ENCODE measurements around the gene TXNDC15.

Gene TXNDC15

GRCh38 chr5:134864707-134865106, 9.5 kb upstream of the TXNDC15 start:
- WGBS (ENCODE audit: extremely low coverage, insufficient coverage, insufficient read length), result no CpG with 5 or more reads among the region's 2 CpGs
- peaks cover 9 to 11% of the 10 kb centered on the region in 2 experiments for H3K36me3 ChIP-seq (ENCODE audit: control insufficient read depth in 1 of 2, insufficient read depth in 2 of 2, low read length in 2 of 2)
- H3K27me3 ChIP-seq (ENCODE audit: insufficient read depth, low read length), result no peaks in the 10 kb centered on the region
- H2BK5ac ChIP-seq (ENCODE audit: low read depth, low read length, poor library complexity), result no peak overlapping the region
- H3K23ac ChIP-seq (ENCODE audit: low read length), result no peak overlapping the region
- no peak overlapping the region for H3K27ac ChIP-seq (ENCODE audit: low read depth, low read length)
- peaks cover 0 to 2% of the 10 kb centered on the region in 2 experiments for H3K4me1 ChIP-seq (ENCODE audit: control insufficient read depth in 1 of 2, insufficient read depth in 2 of 2, low read length in 2 of 2)
- no peak overlapping the region for H3K4ac ChIP-seq (ENCODE audit: low read depth, low read length)
- no peaks in the 10 kb centered on the region for H3K9me3 ChIP-seq (ENCODE audit: insufficient read depth, low read depth, low read length)
- no peak overlapping the region for H3K4me2 ChIP-seq (ENCODE audit: low read length)
- H3K79me1 ChIP-seq (ENCODE audit: low read length), result no peaks in the 10 kb centered on the region
- no peak for DNase-seq
- H4K8ac ChIP-seq (ENCODE audit: low read depth, low read length), result no peak overlapping the region
- H4K12ac ChIP-seq (ENCODE audit: low read depth, low read length), result no peak overlapping the region
- H3K79me2 ChIP-seq (ENCODE audit: control insufficient read depth, insufficient read depth, low read length, poor library complexity), result no peaks in the 10 kb centered on the region
- no peak overlapping the region for H2BK12ac ChIP-seq (ENCODE audit: low read length)
- H2AK5ac ChIP-seq (ENCODE audit: low read length), result no peak overlapping the region
- no peak overlapping the region for H3K9ac ChIP-seq (ENCODE audit: low read length)
- H4K91ac ChIP-seq (ENCODE audit: low read depth, low read length), result no peak overlapping the region
- no peak overlapping the region for H2BK120ac ChIP-seq (ENCODE audit: insufficient read depth, low read length, poor library complexity)
- no peak overlapping the region for H3K14ac ChIP-seq (ENCODE audit: low read length)
- H3K4me3 ChIP-seq (ENCODE audit: low read depth, low read length), result no peak overlapping the region
- no peak overlapping the region for H2AFZ ChIP-seq (ENCODE audit: insufficient read depth, low read length, poor library complexity)
- H3K18ac ChIP-seq (ENCODE audit: low read length), result no peak overlapping the region

- Histone ChIP-seq H4K12ac (ENCODE audit: low read depth, low read length) (peak overlapping the region; percentile 87), H3K27me3 (ENCODE audit: insufficient read depth, low read length) (no peaks in the 10 kb centered on the region), H3K9ac (ENCODE audit: low read length) (no peak overlapping the region), H4K91ac (ENCODE audit: low read depth, low read length) (peak overlapping the region; percentile 81), H2BK12ac (ENCODE audit: low read length) (no peak overlapping the region), H3K4ac (ENCODE audit: low read depth, low read length) (no peak overlapping the region), H2BK5ac (ENCODE audit: low read depth, low read length, poor library complexity) (no peak overlapping the region), H3K4me2 (ENCODE audit: low read length) (no peak overlapping the region), H4K8ac (ENCODE audit: low read depth, low read length) (peak overlapping the region; percentile 94), H3K27ac (ENCODE audit: low read depth, low read length) (no peak overlapping the region), H2BK120ac (ENCODE audit: insufficient read depth, low read length, poor library complexity) (peak overlapping the region; percentile 19), H2AK5ac (ENCODE audit: low read length) (no peak overlapping the region), H3K4me1 (ENCODE audit: control insufficient read depth in 1 of 2, insufficient read depth in 2 of 2, low read length in 2 of 2) (peaks cover 5 to 8% of the 10 kb centered on the region in 2 experiments), H2AFZ (ENCODE audit: insufficient read depth, low read length, poor library complexity) (no peak overlapping the region), H3K36me3 (ENCODE audit: control insufficient read depth in 1 of 2, insufficient read depth in 2 of 2, low read length in 2 of 2) (no peaks in the 10 kb centered on the region), H3K14ac (ENCODE audit: low read length) (no peak overlapping the region), H3K23ac (ENCODE audit: low read length) (no peak overlapping the region), H3K9me3 (ENCODE audit: insufficient read depth, low read depth, low read length) (no peaks in the 10 kb centered on the region), H3K18ac (ENCODE audit: low read length) (peak overlapping the region; percentile 58), H3K4me3 (ENCODE audit: low read depth, low read length) (no peak overlapping the region), H3K79me2 (ENCODE audit: control insufficient read depth, insufficient read depth, low read length, poor library complexity) (peaks cover 5% of the 10 kb centered on the region), H3K79me1 (ENCODE audit: low read length) (peaks cover 8% of the 10 kb centered on the region)
- no CpG with 5 or more reads among the region's 6 CpGs for WGBS (ENCODE audit: extremely low coverage, insufficient coverage, insufficient read length)
- peak in 1 of 2 donors; percentile 27 for DNase-seq
Measured at GRCh38 chr5:134873494-134873893, 677 bp upstream of the TXNDC15 start.

- H2BK120ac ChIP-seq (ENCODE audit: insufficient read depth, low read length, poor library complexity), result no peak overlapping the region
- peak overlapping the region; percentile 56 for H3K4me2 ChIP-seq (ENCODE audit: low read length)
- no peaks in the 10 kb centered on the region for H3K27me3 ChIP-seq (ENCODE audit: insufficient read depth, low read length)
- no peak overlapping the region for H2BK5ac ChIP-seq (ENCODE audit: low read depth, low read length, poor library complexity)
- no peaks in the 10 kb centered on the region for H3K9me3 ChIP-seq (ENCODE audit: insufficient read depth, low read depth, low read length)
- peaks cover 5% of the 10 kb centered on the region for H3K79me2 ChIP-seq (ENCODE audit: control insufficient read depth, insufficient read depth, low read length, poor library complexity)
- no peak overlapping the region for H2AK5ac ChIP-seq (ENCODE audit: low read length)
- no peak overlapping the region for H3K23ac ChIP-seq (ENCODE audit: low read length)
- peaks cover 5 to 8% of the 10 kb centered on the region in 2 experiments for H3K4me1 ChIP-seq (ENCODE audit: control insufficient read depth in 1 of 2, insufficient read depth in 2 of 2, low read length in 2 of 2)
- peak overlapping the region; percentile 82 for H3K14ac ChIP-seq (ENCODE audit: low read length)
- H3K9ac ChIP-seq (ENCODE audit: low read length), result no peak overlapping the region
- peaks cover 8% of the 10 kb centered on the region for H3K79me1 ChIP-seq (ENCODE audit: low read length)
- peak overlapping the region; percentile 5 for H2BK12ac ChIP-seq (ENCODE audit: low read length)
- H4K91ac ChIP-seq (ENCODE audit: low read depth, low read length), result peak overlapping the region; percentile 94
- no peaks in the 10 kb centered on the region for H3K36me3 ChIP-seq (ENCODE audit: control insufficient read depth in 1 of 2, insufficient read depth in 2 of 2, low read length in 2 of 2)
- H3K4ac ChIP-seq (ENCODE audit: low read depth, low read length), result no peak overlapping the region
- peak overlapping the region; percentile 83 for H3K4me3 ChIP-seq (ENCODE audit: low read depth, low read length)
- peak overlapping the region; percentile 94 for H4K8ac ChIP-seq (ENCODE audit: low read depth, low read length)
- H4K12ac ChIP-seq (ENCODE audit: low read depth, low read length), result peak overlapping the region; percentile 70
- no peak overlapping the region for H3K27ac ChIP-seq (ENCODE audit: low read depth, low read length)
- no CpG with 5 or more reads among the region's 20 CpGs for WGBS (ENCODE audit: extremely low coverage, insufficient coverage, insufficient read length)
- peak overlapping the region; percentile 76 for H2AFZ ChIP-seq (ENCODE audit: insufficient read depth, low read length, poor library complexity)
- DNase-seq, result peak; percentile 46 to 62
- H3K18ac ChIP-seq (ENCODE audit: low read length), result no peak overlapping the region
Measured at GRCh38 chr5:134874831-134875655, 872 bp downstream of the TXNDC15 start.

- Histone ChIP-seq H3K36me3 (ENCODE audit: control insufficient read depth in 1 of 2, insufficient read depth in 2 of 2, low read length in 2 of 2) (no peaks in the 10 kb centered on the region), H3K4ac (ENCODE audit: low read depth, low read length) (no peak overlapping the region), H2BK5ac (ENCODE audit: low read depth, low read length, poor library complexity) (no peak overlapping the region), H2BK120ac (ENCODE audit: insufficient read depth, low read length, poor library complexity) (no peak overlapping the region), H2AFZ (ENCODE audit: insufficient read depth, low read length, poor library complexity) (no peak overlapping the region), H3K27ac (ENCODE audit: low read depth, low read length) (no peak overlapping the region), H3K9ac (ENCODE audit: low read length) (no peak overlapping the region), H3K4me3 (ENCODE audit: low read depth, low read length) (no peak overlapping the region), H3K79me2 (ENCODE audit: control insufficient read depth, insufficient read depth, low read length, poor library complexity) (peaks cover 5% of the 10 kb centered on the region), H2AK5ac (ENCODE audit: low read length) (no peak overlapping the region), H3K9me3 (ENCODE audit: insufficient read depth, low read depth, low read length) (no peaks in the 10 kb centered on the region), H2BK12ac (ENCODE audit: low read length) (no peak overlapping the region), H4K12ac (ENCODE audit: low read depth, low read length) (no peak overlapping the region), H3K79me1 (ENCODE audit: low read length) (peaks cover 8% of the 10 kb centered on the region), H3K18ac (ENCODE audit: low read length) (no peak overlapping the region), H4K8ac (ENCODE audit: low read depth, low read length) (no peak overlapping the region), H3K23ac (ENCODE audit: low read length) (no peak overlapping the region), H3K27me3 (ENCODE audit: insufficient read depth, low read length) (no peaks in the 10 kb centered on the region), H4K91ac (ENCODE audit: low read depth, low read length) (no peak overlapping the region), H3K4me2 (ENCODE audit: low read length) (no peak overlapping the region), H3K4me1 (ENCODE audit: control insufficient read depth in 1 of 2, insufficient read depth in 2 of 2, low read length in 2 of 2) (peaks cover 5 to 8% of the 10 kb centered on the region in 2 experiments), H3K14ac (ENCODE audit: low read length) (no peak overlapping the region)
- DNase-seq, result no peak
Measured at GRCh38 chr5:134877159-134877558, 3.0 kb downstream of the TXNDC15 start.
